ENCODE data around the gene TTLL10. TPM values are rescaled to one million over a fixed set of nuclear protein-coding genes. Genes with fewer than 3 reads are reported as not detected.
"Not testable (repeated sequence)": the region's sequence is repeated elsewhere in the genome, so short reads cannot be mapped to it uniquely, and the experiment has no call there.

TTLL10 gene
- total RNA-seq, 4 donors from 2014 or later = 0.19 to 0.44 TPM; not detected in 2

GRCh38 chr1:1194723-1195122 lies 21.0 kb downstream of the TTLL10 start:
- H3K4me1 ChIP-seq = peaks cover 0 to 4% (median 0%) of the 10 kb centered on the region in 3 donors
- DNase-seq = no peak
- H3K27me3 ChIP-seq = peaks cover 0 to 3% (median 0%) of the 10 kb centered on the region in 4 donors
- no peaks in the 10 kb centered on the region for H3K36me3 ChIP-seq
- no peak overlapping the region for H3K27ac ChIP-seq
- TF ChIP-seq POLR2A (IDR thresholded peaks at IDR 0.05) (no peak), CTCF (IDR thresholded peaks at IDR 0.05) (no peak)
- no peak overlapping the region for H3K4me3 ChIP-seq
- H3K9me3 ChIP-seq = peaks cover 0 to 7% (median 0%) of the 10 kb centered on the region in 3 donors
- intact Hi-C loops (cut with DNase I) = no loop called here
- 92% methylated on average over 3 of the region's 3 CpGs for WGBS, 2 donors

GRCh38 chr1:1195726-1196125 lies 22.0 kb downstream of the TTLL10 start:
- H3K27me3 ChIP-seq = peaks cover 0 to 11% (median 1%) of the 10 kb centered on the region in 4 donors
- 92 to 98% methylated on average over 4 to 5 of the region's 6 CpGs for WGBS, 2 donors
- H3K27ac ChIP-seq; H3K9me3 ChIP-seq; H3K4me3 ChIP-seq; H3K36me3 ChIP-seq; DNase-seq; intact Hi-C loops (cut with DNase I): not testable (repeated sequence)
- peaks cover under 1 to 10% (median 2%) of the 10 kb centered on the region in 3 donors for H3K4me1 ChIP-seq

GRCh38 chr1:1196431-1197187 lies 22.9 kb downstream of the TTLL10 start:
- Histone ChIP-seq H3K9me3 (peaks cover 0 to 7% (median 0%) of the 10 kb centered on the region in 3 donors), H3K4me3 (no peak overlapping the region), H3K27me3 (peaks cover 0 to 20% (median 2%) of the 10 kb centered on the region in 4 donors), H3K4me1 (peaks cover 5 to 15% (median 9%) of the 10 kb centered on the region in 3 donors), H3K36me3 (no peaks in the 10 kb centered on the region), H3K27ac (no peak overlapping the region)
- 69 to 92% methylated on average over 5 to 7 of the region's 13 CpGs for WGBS, 2 donors
- intact Hi-C loops (cut with DNase I) = no loop called here
- TF ChIP-seq POLR2A (IDR thresholded peaks at IDR 0.05) = no peak
- no peak for TF ChIP-seq CTCF (IDR thresholded peaks at IDR 0.05)
- no peak for DNase-seq

GRCh38 chr1:1197188-1197500 lies 23.5 kb downstream of the TTLL10 start:
- 67 to 73% methylated on average over 1 to 3 of the region's 8 CpGs for WGBS, 2 donors
- Histone ChIP-seq H3K36me3 (no peaks in the 10 kb centered on the region), H3K27me3 (peaks cover 0 to 20% (median 2%) of the 10 kb centered on the region in 4 donors), H3K4me1 (peaks cover 5 to 16% (median 9%) of the 10 kb centered on the region in 3 donors), H3K9me3 (peaks cover 0 to 7% (median 0%) of the 10 kb centered on the region in 3 donors), H3K4me3 (no peak overlapping the region), H3K27ac (no peak overlapping the region)
- intact Hi-C loops (cut with DNase I) = no loop called here
- DNase-seq = no peak
- TF ChIP-seq CTCF (IDR thresholded peaks at IDR 0.05) (no peak), POLR2A (IDR thresholded peaks at IDR 0.05) (no peak)

GRCh38 chr1:1197551-1198422 lies 24.1 kb downstream of the TTLL10 start:
- no peak for DNase-seq
- Histone ChIP-seq H3K4me1 (peaks cover 7 to 18% (median 9%) of the 10 kb centered on the region in 3 donors), H3K4me3 (no peak overlapping the region), H3K27ac (no peak overlapping the region), H3K27me3 (peaks cover 0 to 23% (median 2%) of the 10 kb centered on the region in 4 donors), H3K36me3 (no peaks in the 10 kb centered on the region), H3K9me3 (peaks cover 0 to 7% (median 0%) of the 10 kb centered on the region in 3 donors)
- WGBS, 2 donors = 100% methylated on average over 1 of the region's 48 CpGs; no CpG with 5 or more reads in 1 of the 2 donors
- TF ChIP-seq CTCF (IDR thresholded peaks at IDR 0.05) = no peak
- intact Hi-C loops (cut with DNase I) = no loop called here

All from esophagus squamous epithelium (tissue), 5 donors.